Sciatic nerve (tissue), 2 donors: ENCODE measurements around the gene VCAN. TPM values are rescaled to one million over a fixed set of nuclear protein-coding genes. Genes with fewer than 3 reads are reported as not detected.

Experiments
- ATAC-seq: fragments of 200-7000 bp; cut with Tn5 transposase; one replicate; pipeline ENCODE4 v1.9.1; 2020; ENCODE audit warnings: mild to moderate bottlenecking, moderate library complexity
- DNase-seq: peaks from one replicate; pipeline ENCODE4 v3.0.0-alpha.2; 2020; ENCODE audit warnings: low spot score
- intact Hi-C: fragments of 100-400 bp; cut with DNase I; formaldehyde crosslinking; loops from one replicate; pipeline ENCODE4 v1.14.2; 2022
- total RNA-seq: library from RNA; stranded (reverse); fragmentation: NEBNext Ultra II Directional; extraction: Animal tissue kit (Norgen Biotek cat#: 25700); gene quantifications from one replicate; pipeline ENCODE4 v1.2.1, GENCODE V29; 2021
- donor health status: DM: no; HTN: no; CAD: no.
- donor health status: DM: no; HTN: no; CAD: no.

Gene VCAN
- total RNA-seq, 1 donor from 2014 or later = 98.0 TPM

- DNase-seq = no peak
- intact Hi-C loops = no loop called here
- no peak for ATAC-seq
Measured at GRCh38 chr5:83488821-83489220, 17.3 kb downstream of the VCAN start.

DNA sequence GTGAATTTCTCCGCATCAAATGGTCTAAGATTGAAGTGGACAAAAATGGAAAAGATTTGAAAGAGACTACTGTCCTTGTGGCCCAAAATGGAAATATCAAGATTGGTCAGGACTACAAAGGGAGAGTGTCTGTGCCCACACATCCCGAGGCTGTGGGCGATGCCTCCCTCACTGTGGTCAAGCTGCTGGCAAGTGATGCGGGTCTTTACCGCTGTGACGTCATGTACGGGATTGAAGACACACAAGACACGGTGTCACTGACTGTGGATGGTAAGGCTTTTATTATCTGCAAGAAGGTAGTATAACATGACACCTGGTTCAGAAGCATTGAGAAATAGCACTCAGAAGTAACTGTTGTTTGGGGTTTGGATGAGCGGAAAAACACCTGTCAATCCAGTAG is 18.7 kb downstream of the VCAN start:
- ATAC-seq = no peak
- no peak for DNase-seq
- intact Hi-C loops = no loop called here

GRCh38 chr5:83492331-83492730 is 20.8 kb downstream of the VCAN start:
- no peak for DNase-seq
- ATAC-seq = no peak
- intact Hi-C loops = no loop called here

- no peak for DNase-seq
- intact Hi-C loops = no loop called here
- no peak for ATAC-seq
Measured at GRCh38 chr5:83493644-83494043, 22.1 kb downstream of the VCAN start.

DNA sequence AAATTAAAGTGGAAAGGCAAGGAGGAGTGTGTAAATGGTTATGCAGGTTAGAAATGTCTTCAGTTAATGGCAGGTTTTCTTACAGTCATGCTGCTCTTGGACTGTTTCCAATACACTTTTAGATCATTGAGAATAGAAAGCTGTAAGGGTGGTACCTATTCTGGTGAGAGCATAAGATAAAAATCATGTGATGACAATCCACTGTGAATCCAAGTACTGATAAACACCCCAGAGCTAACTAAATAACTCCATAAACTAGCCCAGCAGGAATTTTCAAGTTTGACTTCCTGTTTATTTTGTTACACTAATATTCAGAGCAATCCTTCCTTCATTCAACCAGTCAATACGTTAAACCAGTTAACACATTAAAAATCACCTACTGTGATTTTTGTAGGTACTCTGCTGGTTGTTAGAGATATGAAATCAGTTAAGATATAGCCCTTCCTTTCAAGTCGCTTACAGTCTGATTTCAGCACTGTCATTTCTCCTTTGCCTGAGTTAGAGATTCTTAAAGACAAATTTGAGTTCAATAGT is 22.6 kb downstream of the VCAN start:
- intact Hi-C loops = no loop called here
- DNase-seq (no peak), ATAC-seq (no peak)

DNA sequence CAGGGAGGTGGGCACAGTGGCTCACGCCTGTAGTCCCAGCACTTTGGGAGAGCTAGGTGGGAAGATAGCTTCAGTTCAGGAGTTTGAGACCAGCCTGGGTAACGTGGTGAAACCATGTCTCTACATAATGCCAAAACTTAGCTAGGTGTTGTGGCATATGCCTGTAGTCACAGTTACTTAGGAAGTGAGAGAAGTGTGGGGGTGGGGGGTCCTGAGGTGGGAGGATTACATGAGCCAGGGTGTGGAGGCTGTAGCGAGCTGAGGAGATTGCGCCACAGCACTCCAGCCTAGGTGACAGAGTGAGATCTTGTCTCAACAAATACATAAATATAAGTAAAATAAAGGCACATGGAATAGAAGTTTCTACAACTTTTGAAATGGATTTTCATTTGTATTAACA is 23.1 kb downstream of the VCAN start:
- ATAC-seq = no peak
- intact Hi-C loops = no loop called here

GRCh38 chr5:83496626-83497025 is 25.1 kb downstream of the VCAN start:
- no peak for ATAC-seq
- intact Hi-C loops = no loop called here
- DNase-seq = no peak

More for the DNA sequence above, 23.1 kb downstream of the VCAN start:
- DNase-seq = no peak

DNA sequence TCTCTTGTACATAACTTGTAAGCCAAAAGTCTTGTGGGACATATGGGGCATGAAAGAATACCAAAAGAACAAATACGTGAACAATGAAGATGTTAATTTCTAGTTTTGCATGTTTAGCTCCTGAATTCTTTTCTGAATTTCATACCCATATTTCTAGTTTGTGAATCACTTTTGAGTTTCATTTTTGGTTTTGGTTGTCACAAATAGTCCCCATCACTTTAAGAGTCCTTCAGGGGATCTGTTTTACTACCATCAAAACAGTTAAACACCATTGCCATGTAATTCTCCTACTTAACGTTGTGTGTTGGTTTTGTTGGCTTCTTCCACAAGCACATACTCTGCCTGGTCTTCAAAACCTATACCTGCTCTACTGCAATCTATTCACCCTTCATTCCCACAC is 27.0 kb downstream of the VCAN start:
- intact Hi-C loops = no loop called here
- DNase-seq = no peak
- ATAC-seq = no peak

GRCh38 chr5:83503662-83504061 is 32.1 kb downstream of the VCAN start:
- DNase-seq = no peak
- intact Hi-C loops = no loop called here
- ATAC-seq = no peak

DNA sequence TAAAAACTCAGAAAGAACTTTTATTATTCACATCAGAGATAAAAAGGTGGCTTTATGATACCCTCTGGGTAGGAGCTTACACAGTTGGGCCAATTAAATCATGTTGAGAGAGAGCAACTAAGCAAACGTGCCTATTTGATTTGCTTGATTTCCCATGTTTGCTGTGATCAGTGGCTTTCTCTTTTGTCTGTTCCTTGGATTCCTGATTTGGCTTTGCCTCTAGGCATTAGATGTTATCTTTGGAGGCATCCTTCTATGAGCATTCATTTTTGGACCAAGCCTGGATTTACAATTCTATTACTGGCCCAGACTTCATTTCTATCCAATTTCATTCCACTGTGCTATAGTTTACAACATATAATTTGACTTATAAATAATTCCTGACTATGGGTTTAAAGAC is 35.9 kb downstream of the VCAN start:
- intact Hi-C loops = no loop called here
- no peak for DNase-seq
- ATAC-seq = no peak

GRCh38 chr5:83509540-83509939 is 38.0 kb downstream of the VCAN start:
- ATAC-seq (peak; percentile 82), DNase-seq (peak; percentile 62)
- intact Hi-C loops = no loop called here

DNA sequence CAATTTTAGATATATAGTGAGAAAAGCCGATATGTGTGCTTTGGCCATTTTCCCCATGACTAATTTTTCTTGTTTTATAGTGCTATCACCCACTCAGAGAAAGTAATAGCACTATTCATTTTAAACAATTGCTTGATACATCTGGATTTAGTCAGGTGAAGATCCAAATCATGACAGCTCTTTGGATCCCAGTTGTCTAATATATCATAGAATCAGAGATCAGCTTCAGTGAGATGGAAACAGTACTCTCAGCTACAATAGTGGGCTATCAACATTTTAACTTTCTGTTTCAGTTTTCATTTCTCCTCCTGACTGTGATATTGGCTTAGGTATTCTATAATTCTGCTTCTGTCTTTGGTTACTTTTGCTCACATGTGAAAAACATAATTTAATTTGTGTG is 38.7 kb downstream of the VCAN start:
- intact Hi-C loops = no loop called here
- no peak for ATAC-seq
- DNase-seq = no peak

GRCh38 chr5:83512061-83512745 is 40.7 kb downstream of the VCAN start:
- DNase-seq (no peak), ATAC-seq (no peak)
- intact Hi-C loops = no loop called here

DNA sequence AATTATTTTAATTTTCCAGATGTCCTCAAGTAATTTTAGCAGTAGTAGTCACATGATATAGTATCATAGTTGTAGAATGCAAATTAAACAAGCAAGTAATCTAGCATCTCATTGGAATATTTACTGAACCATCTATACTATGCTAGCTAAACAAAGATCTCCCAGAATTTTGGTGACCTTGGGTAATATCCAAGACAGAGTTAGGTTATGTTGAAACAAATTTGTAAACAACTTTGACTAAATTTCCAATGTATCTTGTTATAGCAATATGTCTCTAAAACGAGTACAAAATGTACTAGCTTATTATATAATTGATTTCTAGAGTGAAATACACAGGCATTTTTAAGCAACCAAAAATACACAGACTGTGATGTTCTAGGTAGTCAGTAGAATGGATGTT is 41.5 kb downstream of the VCAN start:
- ATAC-seq = no peak
- DNase-seq = no peak
- intact Hi-C loops = no loop called here

- no peak for DNase-seq
- no peak for ATAC-seq
- intact Hi-C loops = no loop called here
Measured at GRCh38 chr5:83513491-83513890, 41.9 kb downstream of the VCAN start.

- intact Hi-C loops = no loop called here
- DNase-seq (no peak), ATAC-seq (no peak)
Measured at GRCh38 chr5:83516377-83516776, 44.8 kb downstream of the VCAN start.

- intact Hi-C loops = no loop called here
- DNase-seq (no peak), ATAC-seq (no peak)
Measured at GRCh38 chr5:83517072-83517687, 45.6 kb downstream of the VCAN start.

GRCh38 chr5:83517688-83518085 is 46.1 kb downstream of the VCAN start:
- intact Hi-C loops = no loop called here
- DNase-seq (no peak), ATAC-seq (no peak)

- intact Hi-C loops = no loop called here
- peak; percentile 49 for ATAC-seq
Measured at GRCh38 chr5:83518319-83519061, 46.9 kb downstream of the VCAN start.

DNA sequence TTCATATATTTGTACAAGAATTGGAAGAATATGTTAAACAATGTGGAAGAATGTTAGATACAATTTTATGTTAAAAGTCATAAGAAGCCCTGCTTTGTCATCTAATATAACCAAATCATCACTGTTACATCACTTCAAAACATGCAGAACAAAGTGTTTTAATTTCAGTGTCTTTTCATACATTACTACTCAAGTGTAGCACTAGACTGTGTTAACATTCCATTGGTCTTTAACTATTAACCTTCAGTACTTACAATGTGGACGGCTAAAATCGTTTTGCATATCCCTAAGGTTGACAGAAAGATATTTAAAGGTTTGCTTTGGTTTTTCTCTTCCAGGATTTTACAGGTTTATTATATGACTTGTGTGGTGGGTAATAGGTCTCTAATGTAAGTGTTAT is 50.9 kb downstream of the VCAN start:
- ATAC-seq (no peak), DNase-seq (no peak)
- intact Hi-C loops = no loop called here

More at GRCh38 chr5:83518319-83519061, 46.9 kb downstream of the VCAN start:
- DNase-seq = no peak
